Spinal cord (tissue), 10 donors: ENCODE results near the gene POMGNT2. TPM values are rescaled to one million over a fixed set of nuclear protein-coding genes. Genes with fewer than 3 reads are reported as not detected.
"Not testable (repeated sequence)": the region's sequence is repeated elsewhere in the genome, so short reads cannot be mapped to it uniquely, and the experiment has no call there.

Source experiments
- DNase-seq, 6 donors: peaks; one replicate each; pipeline versions ENCODE4 v3.0.0 to v3.0.0-alpha.2; 2013 to 2015; ENCODE audit warnings: low spot score in 6 of 6, low read depth in 4 of 6
- H3K27ac ChIP-seq: one replicate; pipeline ENCODE4 v1.5.1; 2013; ENCODE audit warnings: low read depth, low read length, control low read depth
- H3K27me3 ChIP-seq: one replicate; pipeline ENCODE4 v1.6.1; 2013; ENCODE audit warnings: low read length; ENCODE audit not compliant: control insufficient read depth, insufficient read depth
- H3K36me3 ChIP-seq: one replicate; pipeline ENCODE4 v1.6.1; 2013; ENCODE audit warnings: low read length; ENCODE audit not compliant: control insufficient read depth, insufficient read depth
- H3K4me1 ChIP-seq: one replicate; pipeline ENCODE4 v1.6.1; 2013; ENCODE audit warnings: low read length; ENCODE audit not compliant: control insufficient read depth, insufficient read depth
- H3K4me3 ChIP-seq: one replicate; pipeline ENCODE4 v1.5.1; 2013; ENCODE audit warnings: low read depth, low read length, control low read depth
- H3K9me3 ChIP-seq: one replicate; pipeline ENCODE4 v1.6.1; 2013; ENCODE audit warnings: low read length; ENCODE audit not compliant: control insufficient read depth, insufficient read depth
- WGBS: methylation state at CpG from one replicate; pipeline ENCODE4 v1.1.5; 2013; ENCODE audit warnings: missing lambda C conversion rate; ENCODE audit not compliant: insufficient coverage; 5-methylcytosine and 5-hydroxymethylcytosine counted together
- polyA plus RNA-seq, 2 donors: library from polyadenylated mRNA; unstranded; fragments of 120-200 nt; gene quantifications; one replicate each; pipeline ENCODE4 v1.2.1, GENCODE V29; 2013; ENCODE audit not compliant: insufficient read length in 2 of 2
- total RNA-seq, 2 donors: library from RNA; depleted of rRNA in 1 of 2; stranded (reverse); fragments of 120-200 nt in 1 of 2; fragments of >200 nt in 1 of 2; gene quantifications; one replicate each; pipeline versions ENCODE4 v1.2.3 to v1.2.4, GENCODE V29; 2013 to 2014
- donor health status: healthy.

The POMGNT2 gene
- total and polyA plus RNA-seq, 4 donors, result 21.0 to 44.4 (median 38.8) TPM

GRCh38 chr3:43073116-43073835 lies 32.6 kb downstream of the POMGNT2 start:
- no peaks in the 10 kb centered on the region for H3K27me3 ChIP-seq
- no peaks in the 10 kb centered on the region for H3K4me1 ChIP-seq
- H3K27ac ChIP-seq, result no peak overlapping the region
- no peak for DNase-seq
- H3K9me3 ChIP-seq, result no peaks in the 10 kb centered on the region
- WGBS, result 91% methylated on average over 5 of the region's 7 CpGs
- peaks cover 3% of the 10 kb centered on the region for H3K36me3 ChIP-seq
- no peak overlapping the region for H3K4me3 ChIP-seq

DNA sequence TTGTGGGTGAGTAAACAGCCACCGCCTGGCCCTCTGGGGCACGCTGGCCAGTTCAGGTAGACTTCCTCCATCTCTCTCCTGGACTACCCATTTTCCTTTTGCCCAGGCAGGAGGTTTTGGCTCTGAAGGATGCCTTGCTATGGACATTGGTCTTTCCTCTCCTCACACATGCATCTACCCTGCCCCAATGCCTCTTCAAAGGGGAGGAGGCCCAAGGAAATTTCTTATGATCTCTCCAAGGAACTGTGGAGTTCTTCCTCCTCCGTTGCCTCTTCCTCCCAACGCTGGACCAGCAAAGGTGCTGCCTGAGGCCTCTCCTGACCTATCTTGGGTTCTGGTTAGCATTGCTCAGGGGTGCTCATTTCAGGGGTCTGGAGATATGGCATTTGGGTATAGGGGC lies 33.5 kb downstream of the POMGNT2 start:
- DNase-seq, result no peak
- no peaks in the 10 kb centered on the region for H3K27me3 ChIP-seq

GRCh38 chr3:43071313-43071893 lies 34.5 kb downstream of the POMGNT2 start:
- Histone ChIP-seq H3K4me1 (no peaks in the 10 kb centered on the region), H3K27me3 (no peaks in the 10 kb centered on the region), H3K27ac (no peak overlapping the region), H3K4me3 (no peak overlapping the region), H3K9me3 (no peaks in the 10 kb centered on the region), H3K36me3 (no peaks in the 10 kb centered on the region)
- whole genome bisulfite sequencing, result 65% methylated on average over 6 of the region's 7 CpGs
- DNase-seq, result no peak

More for the DNA sequence above, 33.5 kb downstream of the POMGNT2 start:
- Histone ChIP-seq H3K4me1 (no peaks in the 10 kb centered on the region), H3K4me3 (no peak overlapping the region), H3K27ac (no peak overlapping the region), H3K9me3 (no peaks in the 10 kb centered on the region), H3K36me3 (no peaks in the 10 kb centered on the region)
- 100% methylated on average over 2 of the region's 4 CpGs for WGBS

- not testable (repeated sequence) for H3K27me3 ChIP-seq, H3K4me3 ChIP-seq
- no CpG with 5 or more reads among the region's 5 CpGs for WGBS
Observed at GRCh38 chr3:43070670-43071069, 35.2 kb downstream of the POMGNT2 start.

GRCh38 chr3:43063114-43063513 lies 42.8 kb downstream of the POMGNT2 start:
- H3K36me3 ChIP-seq, result peaks cover 6% of the 10 kb centered on the region
- no peaks in the 10 kb centered on the region for H3K9me3 ChIP-seq
- 73% methylated on average over 5 of the region's 5 CpGs for WGBS
- H3K27ac ChIP-seq, result no peak overlapping the region
- H3K4me3 ChIP-seq, result no peak overlapping the region
- H3K4me1 ChIP-seq, result no peaks in the 10 kb centered on the region
- DNase-seq, result no peak
- no peaks in the 10 kb centered on the region for H3K27me3 ChIP-seq

More at GRCh38 chr3:43070670-43071069, 35.2 kb downstream of the POMGNT2 start:
- not testable (repeated sequence) for H3K36me3 ChIP-seq, H3K9me3 ChIP-seq, H3K4me1 ChIP-seq, H3K27ac ChIP-seq, DNase-seq

DNA sequence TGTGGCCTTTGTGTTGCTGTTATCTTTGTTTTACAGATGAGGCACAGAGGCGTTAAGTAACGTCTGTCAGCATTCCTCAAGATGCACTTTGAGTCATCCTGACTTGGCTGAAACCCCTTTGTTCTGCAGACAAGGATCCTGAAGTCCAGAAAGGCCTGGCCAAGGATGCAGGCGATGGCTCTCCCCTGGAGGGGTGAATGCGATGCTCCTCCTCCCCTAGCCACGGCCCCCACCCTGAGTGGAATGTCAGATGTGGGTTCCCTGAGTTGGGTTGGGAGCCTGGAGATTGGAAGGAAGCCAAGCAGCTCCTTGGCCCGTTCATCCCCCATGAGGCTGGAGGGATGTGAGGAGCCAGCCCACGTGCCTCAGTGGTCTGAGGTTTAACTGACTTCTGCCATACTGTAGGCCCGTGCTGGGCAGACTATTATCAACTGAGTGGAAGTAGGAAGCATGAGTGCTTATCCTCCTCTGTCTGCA lies 43.3 kb downstream of the POMGNT2 start:
- no peaks in the 10 kb centered on the region for H3K9me3 ChIP-seq
- H3K4me3 ChIP-seq, result no peak overlapping the region
- H3K4me1 ChIP-seq, result no peaks in the 10 kb centered on the region
- H3K36me3 ChIP-seq, result peaks cover 6% of the 10 kb centered on the region
- 63% methylated on average over 6 of the region's 8 CpGs for WGBS
- no peaks in the 10 kb centered on the region for H3K27me3 ChIP-seq
- DNase-seq, result no peak
- no peak overlapping the region for H3K27ac ChIP-seq

DNA sequence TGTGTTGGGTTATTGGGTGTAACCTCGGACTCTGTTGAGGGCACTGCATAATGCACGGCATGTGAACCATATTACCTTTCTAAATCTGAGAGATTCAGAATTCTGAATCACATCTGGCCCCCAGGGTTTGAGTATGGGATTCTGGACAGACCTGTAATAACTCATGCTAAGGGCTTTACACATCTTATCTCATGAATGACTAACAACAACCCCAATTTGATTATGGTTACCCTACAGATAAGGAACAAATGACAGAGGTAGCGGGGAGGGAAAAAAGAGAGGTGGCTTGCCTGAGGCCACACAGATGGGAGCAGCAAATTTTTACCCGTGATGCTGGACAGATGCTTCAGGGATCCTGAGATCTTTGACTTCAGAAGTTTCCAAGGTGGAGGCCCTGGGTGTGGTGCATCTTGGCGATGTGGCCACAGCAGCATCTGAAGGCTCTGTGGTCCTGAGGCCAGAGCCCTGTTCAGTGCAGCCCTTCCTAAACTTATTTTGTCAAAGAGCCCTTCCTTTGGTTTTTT lies 43.8 kb downstream of the POMGNT2 start:
- Histone ChIP-seq H3K27ac (no peak overlapping the region), H3K9me3 (no peaks in the 10 kb centered on the region)
- no peak for DNase-seq

DNA sequence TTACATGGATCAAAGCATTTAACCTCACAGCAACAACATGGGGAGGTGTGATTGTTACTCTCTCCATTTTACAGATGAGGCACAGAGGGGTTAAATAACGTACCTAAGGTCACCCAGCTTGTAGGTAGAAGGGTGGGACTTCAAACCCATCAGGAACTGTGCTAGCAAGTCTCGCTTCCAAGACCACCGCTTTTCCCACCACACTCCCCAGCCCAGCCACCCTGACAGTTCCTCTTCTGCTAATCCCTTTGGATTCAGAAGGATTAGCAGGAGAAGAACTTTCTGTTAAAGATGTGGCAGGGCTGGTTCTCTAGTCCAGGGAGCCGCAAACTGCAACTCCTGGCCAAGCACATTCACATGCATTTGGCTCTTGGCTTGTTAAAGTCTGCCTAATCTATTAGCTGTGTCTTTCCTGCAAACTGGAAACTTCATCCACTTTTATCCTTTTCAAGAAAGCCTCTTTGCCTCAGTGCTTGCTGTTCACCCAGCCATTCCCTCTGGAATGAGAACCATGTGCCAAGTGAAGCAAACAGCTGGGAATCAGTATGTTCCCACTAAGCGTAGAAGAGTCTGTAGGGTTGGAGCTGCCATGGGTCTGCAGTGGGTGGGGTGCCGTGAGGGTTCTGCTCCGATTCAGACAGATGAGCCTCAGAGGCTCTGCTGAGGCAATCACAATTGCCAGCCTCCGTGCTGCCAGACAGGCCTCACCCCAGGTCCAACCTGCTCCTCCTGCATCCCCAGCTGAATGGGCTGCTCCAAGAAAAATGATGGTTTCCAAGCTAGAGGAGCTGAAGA lies 44.6 kb downstream of the POMGNT2 start:
- Histone ChIP-seq H3K27me3 (no peaks in the 10 kb centered on the region), H3K4me1 (no peaks in the 10 kb centered on the region), H3K36me3 (peaks cover 6% of the 10 kb centered on the region), H3K27ac (no peak overlapping the region), H3K4me3 (no peak overlapping the region), H3K9me3 (no peaks in the 10 kb centered on the region)
- WGBS, result 89% methylated on average over 5 of the region's 8 CpGs
- DNase-seq, result no peak

More for the DNA sequence above, 43.8 kb downstream of the POMGNT2 start:
- H3K4me1 ChIP-seq, result no peaks in the 10 kb centered on the region
- peaks cover 6% of the 10 kb centered on the region for H3K36me3 ChIP-seq
- no peaks in the 10 kb centered on the region for H3K27me3 ChIP-seq
- H3K4me3 ChIP-seq, result no peak overlapping the region
- 82% methylated on average over 3 of the region's 5 CpGs for WGBS

GRCh38 chr3:43059456-43059855 lies 46.4 kb downstream of the POMGNT2 start:
- Histone ChIP-seq H3K4me3 (no peak overlapping the region), H3K36me3 (peaks cover 8% of the 10 kb centered on the region), H3K27me3 (no peaks in the 10 kb centered on the region), H3K27ac (no peak overlapping the region), H3K4me1 (no peaks in the 10 kb centered on the region), H3K9me3 (no peaks in the 10 kb centered on the region)
- WGBS, result no CpG with 5 or more reads among the region's 1 CpG
- DNase-seq, result no peak
